GM21447 (cell line): ENCODE results near the gene EIPR1.

Experiments used
- ATAC-seq: cut with Tn5 transposase; IDR thresholded peaks from one replicate; pipeline ENCODE4 v1.9.1; 2021; ENCODE audit not compliant: unreplicated experiment

The EIPR1 gene

GRCh38 chr2:3139906-3140305 is 237.7 kb downstream of the EIPR1 start:
- ATAC-seq = no peak
